ENCODE results near the gene ZNF280A.
A peak's percentile ranks its signal among the peaks of the same experiment; 100 is the strongest.
"Not testable (repeated sequence)": the region's sequence is repeated elsewhere in the genome, so short reads cannot be mapped to it uniquely, and the experiment has no call there.

Gene ZNF280A

DNA sequence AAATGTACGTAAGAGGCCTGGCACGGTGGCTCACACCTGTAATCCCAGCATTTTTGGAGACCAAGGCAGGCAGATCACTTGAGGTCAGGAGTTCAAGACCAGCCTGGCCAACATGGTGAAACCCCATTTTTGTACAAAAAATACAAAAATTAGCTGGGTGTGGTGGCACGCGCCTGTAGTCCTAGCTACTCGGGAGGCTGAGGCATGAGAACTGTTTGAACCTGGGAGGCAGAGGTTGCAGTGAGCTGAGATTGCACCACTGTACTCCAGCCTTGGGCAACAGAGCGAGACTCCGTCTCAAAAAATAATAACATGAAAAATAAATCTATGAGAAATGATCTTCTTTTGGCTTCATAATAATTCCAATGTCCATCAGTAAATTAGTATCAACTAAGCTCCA lies 9.2 kb downstream of the ZNF280A start:
- not testable (repeated sequence) for DNase-seq (ENCODE audit: low read depth)

DNA sequence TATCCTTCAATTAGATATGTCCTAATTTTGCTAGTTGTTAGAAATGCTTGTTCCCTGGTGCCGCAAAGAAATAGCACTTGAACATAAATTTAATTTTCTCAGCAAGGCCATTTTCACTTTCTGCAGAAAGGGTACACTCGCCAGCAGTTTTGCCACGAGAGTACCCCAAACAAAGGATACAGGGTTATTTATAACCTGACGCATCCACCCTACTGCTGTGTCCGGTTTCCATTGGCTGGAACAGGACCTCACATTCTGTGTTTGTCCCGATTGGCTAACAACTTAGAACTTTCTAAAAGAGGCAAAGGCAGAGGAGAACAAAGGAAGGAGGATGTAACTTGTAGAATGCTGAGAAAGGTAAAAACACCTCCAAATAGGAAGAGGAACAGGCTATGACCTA lies 10.2 kb downstream of the ZNF280A start:
- not testable (repeated sequence) for DNase-seq (ENCODE audit: low read depth)

DNA sequence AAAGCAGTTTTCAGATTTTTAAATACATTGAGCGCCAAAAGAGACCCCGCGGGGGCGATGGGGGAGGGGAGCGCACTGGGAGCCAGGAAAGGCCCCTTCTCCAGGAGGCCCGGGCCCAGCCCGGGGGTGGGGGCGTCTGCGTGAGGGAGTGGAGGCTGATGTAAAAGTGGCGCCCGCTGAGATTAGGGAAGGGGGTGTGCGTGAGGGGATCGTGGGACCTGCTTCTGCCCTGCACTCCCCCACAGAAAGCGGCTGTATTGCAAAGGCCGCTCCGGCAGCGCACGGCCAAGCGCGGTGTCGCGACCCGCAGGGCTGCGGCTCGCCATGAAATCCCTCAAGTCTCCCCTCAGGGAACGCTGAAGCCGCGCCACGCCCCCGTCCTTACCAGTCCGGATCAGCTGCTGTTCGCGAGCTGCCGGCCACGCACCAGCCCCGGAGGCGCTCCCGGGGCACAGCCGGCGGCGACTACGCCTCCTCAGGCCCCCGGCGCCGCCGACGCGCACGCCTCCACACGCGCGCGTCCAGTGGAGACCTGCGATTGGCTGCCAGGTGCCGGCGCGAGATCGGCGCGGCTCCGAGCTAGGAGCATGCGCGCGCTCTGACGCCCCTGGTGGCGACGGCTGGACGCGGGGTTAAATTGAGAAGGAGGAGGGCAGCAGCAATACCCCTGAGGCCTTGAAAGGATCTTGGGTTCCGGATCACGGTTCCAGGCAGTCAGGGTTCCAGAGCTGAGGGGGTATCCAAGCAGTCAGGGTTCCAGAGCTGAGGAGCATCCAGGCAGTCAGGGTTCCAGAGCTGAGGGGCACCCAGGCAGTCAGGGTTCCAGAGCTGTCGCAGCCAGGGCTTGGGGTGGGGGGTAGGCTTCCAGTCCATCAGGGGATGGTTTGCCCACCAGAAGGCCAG lies 11.5 kb downstream of the ZNF280A start, which contains the start of gene ZNF280B:
Gene ZNF280B, minus strand, starts transcription at position 469 of the 903 bp plus-strand sequence. CDS start 19,344 bp downstream, outside the sequence.
- DNase-seq (ENCODE audit: low read depth), result peak; percentile 57

DNA sequence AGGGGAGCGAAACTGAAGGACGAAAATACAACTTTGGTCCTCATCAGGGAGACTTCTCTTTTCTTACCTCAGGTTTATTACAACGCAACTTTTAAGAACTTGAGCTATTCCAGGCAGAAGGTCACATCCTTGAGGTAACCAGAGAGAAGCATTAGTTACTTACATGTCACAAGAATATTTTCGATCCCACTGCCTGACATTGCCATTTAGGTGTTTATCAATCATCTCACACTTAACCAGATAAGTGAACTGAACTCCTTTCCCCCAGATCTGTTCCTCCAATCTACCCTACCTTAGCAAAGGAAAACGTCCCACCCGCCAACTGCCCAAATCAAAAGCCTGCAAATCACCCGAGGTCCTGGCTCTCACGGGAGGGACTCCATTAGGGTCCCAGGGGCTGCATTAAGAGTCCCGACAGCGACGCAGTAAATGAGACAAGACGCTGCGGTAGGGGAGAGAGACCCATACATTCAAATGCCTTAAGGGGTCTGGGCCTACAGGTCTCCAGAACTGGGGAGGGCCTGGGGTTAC lies 12.3 kb downstream of the ZNF280A start:
- no peak for DNase-seq (ENCODE audit: low read depth)

DNA sequence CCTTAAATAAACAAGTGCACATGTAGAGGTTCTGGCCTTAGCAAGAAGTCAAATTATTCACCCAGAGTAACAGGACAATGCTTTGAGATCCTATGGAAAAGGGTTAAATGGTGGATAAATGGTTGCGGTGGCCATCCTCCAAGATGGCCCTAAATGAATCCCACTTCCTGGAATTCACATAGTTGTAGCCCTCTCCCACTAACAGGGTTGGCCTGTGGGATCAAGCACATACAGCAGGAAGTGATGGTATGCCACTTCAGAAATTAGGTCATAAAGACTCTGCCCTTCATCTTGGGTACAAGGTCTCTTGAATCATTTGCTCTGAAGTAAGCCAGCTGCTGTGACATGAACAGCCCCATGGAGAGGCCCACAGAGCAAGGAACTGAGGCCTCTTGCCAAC lies 13.3 kb downstream of the ZNF280A start:
- no peak for DNase-seq (ENCODE audit: low read depth)

DNA sequence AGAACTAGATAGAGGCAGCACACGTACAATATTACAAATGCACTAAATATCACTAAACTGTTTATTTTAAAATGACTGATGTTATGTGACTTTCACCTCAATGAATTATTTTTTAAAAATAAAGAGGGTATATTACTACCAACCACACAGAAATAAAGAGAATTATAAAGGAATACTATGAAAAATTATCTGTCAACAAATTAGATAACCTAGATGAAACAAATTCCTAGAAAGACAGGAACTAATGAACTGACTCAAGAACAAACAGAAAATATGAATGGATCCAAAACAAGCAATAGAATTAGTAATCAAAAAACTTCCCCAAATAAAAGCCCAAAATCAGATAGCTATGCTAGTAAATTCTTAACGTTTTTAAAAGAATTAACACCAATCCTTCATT lies 21.8 kb downstream of the ZNF280A start:
- no peak for DNase-seq (ENCODE audit: low read depth)

DNA sequence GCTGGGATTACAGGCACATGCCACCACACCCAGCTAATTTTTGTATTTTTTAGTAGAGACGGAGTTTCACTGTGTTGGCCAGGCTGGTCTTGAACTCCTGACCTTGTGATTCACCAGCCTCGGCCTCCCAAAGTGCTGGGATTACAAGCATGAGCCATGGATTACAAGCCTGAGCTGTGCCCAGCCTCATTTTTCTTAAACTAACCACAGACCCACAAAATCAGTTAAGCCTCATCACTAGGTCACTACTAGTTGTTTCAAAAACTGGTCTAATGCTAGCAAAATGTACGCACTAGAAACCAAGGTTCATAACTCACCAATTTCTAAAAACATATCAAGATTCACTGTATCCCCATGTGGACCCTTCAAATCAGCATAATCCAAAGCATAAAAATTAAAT lies 28.5 kb downstream of the ZNF280A start:
- DNase-seq (ENCODE audit: low read depth), result not testable (repeated sequence)

DNA sequence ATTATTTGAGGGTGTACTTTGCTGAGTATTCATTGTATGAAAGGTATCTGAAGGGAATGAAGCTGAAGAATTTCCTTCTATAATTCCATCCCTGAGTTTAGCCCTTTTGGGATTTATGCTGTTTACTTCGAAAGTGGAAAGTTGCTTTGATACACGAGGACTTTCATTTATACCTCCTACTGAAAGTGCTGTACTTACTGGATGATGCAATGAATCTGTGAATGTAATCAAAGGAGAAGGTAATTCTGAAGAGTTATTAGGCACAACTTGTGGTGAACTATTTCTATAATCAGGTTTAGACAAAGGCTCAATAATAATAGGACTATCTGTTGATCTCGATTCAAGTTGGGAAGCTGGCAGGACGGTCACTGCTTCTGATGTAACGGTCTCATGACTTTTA lies 31.3 kb downstream of the ZNF280A start:
- no peak for DNase-seq (ENCODE audit: low read depth)

DNA sequence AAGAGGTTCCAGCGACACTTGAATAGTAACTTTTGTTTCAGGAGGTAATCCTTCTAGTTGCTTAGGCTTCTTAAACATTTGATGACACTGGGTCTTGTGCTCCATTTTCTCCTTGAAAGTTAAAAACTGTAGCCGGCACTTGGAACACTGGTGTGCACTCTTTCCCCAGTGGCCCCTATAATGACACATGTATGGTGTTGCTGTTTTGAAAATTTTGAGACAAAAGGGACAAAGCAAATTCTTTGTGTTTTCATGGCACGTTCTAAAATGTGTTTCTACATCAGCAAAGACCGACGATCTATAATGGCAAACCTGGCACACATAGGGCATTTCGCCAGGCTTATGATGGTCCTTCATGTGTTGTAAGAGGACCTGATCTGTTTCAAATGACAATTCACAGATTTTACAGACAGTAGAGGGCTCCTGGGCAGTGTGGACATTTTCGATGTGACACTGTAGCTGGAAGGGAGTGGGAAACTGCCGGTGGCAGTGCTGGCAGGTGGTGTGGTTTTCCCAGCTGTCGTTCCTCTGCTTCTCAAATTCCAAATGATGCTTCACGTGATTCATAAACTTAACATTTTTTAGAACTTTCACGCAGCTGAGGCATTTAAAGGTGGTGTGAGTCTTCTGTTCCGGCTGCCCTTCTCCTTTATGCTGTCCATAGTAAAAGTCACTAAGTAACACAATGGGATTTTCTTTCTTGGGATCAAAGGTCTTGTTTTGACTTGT lies 32.0 kb downstream of the ZNF280A start:
- DNase-seq (ENCODE audit: low read depth), result no peak

DNA sequence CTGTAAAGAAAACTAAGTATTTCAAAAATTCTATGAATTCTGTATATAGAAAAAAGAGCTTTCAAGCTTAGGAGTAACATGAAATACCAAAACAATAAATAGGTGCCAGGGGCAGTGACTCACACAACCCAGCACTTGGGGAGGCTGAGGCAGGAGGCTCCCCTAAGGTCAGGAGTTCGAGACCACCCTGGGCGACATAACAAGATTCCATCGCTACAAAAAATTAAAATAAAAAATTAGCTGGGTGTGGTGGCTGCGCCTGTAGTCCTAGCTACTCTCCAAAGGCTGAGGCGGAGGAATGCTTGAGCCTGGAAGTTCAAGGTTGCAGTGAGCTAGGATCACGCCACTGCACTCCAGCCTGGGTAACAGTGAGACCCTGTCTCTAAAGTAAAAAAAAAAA lies 33.0 kb downstream of the ZNF280A start:
- DNase-seq (ENCODE audit: low read depth), result no peak

DNA sequence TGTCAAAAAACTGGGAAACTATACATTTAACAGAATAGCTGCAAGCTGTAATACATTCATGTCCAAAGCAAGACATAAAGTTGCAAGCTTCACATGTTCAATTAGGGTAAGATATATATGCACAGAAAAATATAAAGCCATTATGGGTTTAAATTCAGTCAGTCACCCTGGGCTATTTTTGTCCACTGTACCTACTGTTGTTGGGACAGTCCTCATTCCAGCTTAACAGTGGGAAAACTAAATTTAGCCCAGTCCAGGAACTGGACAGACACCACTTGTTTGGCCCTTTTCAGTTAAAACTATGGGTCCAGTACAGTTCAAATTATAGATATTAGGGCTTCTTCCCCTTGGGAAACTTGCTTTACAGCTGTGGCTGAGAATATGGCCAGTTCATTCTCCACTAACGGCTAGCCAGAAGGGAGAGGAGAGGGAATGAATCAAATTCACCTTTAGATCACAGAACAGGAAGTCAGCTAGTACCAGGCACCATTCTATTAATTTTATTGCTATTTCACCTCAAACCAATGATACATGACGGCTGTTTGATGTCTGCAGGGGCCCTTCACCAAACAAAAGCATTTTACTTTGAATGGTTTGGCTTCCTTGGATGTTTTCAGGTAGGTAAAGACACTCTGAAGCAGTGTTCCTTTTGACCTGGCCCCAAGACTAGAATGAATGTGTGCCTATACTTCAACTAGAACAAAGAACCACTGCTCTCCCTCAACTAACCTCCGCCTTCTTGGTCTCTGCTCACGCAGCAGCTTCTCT lies 33.8 kb downstream of the ZNF280A start:
- DNase-seq (ENCODE audit: low read depth), result no peak

DNA sequence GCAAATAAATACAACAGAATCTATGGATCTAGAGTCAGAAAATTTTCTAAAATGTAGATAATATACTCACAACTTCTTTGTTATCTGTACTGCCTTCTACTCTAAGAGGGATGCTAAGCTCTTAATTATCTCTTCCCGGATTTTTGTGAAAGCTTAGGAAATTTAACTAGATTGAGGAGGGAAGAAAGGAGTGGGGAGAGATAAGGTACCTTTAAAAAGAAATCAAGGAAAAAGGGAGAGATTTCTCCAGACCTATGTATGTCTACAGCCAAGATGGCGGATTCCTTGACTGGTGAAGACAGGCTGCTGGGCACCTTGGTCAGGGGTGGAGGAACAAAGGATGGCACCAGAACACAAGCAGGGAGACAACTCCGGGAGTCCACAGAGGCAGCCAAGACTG lies 34.5 kb downstream of the ZNF280A start:
- DNase-seq (ENCODE audit: low read depth), result no peak

DNA sequence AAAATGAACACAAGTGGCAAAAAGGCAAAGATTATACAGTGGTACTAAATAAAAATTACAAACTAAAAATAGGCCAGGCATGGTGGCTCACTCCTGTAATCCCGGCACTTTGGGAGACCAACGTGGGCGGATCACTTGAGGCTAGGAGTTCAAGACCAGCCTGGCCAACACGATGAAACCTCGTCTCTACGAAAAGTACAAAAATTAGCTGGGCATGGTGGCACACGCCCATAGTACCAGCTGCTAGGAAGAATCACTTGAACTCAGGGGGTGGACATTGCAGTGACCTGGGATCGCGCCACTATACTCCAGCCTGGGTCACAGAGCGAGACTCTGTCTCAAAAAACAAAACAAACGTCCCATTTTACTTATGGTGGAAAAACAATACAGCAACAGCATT lies 36.0 kb downstream of the ZNF280A start:
- no peak for DNase-seq (ENCODE audit: low read depth)

DNA sequence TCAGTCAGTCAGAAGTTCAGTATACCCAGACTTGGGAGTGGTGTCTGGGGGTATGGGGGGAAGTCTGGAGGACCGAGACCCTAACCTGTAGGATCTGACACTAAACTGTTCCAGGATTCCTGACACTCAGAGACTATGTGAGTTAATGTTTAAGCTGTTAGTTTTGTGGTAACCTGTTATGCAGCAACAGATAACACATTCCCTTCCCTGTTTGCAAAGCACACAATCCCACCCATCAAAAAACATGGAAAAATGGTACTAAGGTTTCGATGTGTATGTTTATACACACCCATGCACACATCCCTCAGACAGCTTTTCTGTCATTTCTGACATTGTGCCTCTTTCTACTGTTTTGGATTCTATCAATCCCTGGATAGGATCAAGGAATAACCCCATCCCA lies 39.1 kb downstream of the ZNF280A start:
- no peak for DNase-seq (ENCODE audit: low read depth)

DNA sequence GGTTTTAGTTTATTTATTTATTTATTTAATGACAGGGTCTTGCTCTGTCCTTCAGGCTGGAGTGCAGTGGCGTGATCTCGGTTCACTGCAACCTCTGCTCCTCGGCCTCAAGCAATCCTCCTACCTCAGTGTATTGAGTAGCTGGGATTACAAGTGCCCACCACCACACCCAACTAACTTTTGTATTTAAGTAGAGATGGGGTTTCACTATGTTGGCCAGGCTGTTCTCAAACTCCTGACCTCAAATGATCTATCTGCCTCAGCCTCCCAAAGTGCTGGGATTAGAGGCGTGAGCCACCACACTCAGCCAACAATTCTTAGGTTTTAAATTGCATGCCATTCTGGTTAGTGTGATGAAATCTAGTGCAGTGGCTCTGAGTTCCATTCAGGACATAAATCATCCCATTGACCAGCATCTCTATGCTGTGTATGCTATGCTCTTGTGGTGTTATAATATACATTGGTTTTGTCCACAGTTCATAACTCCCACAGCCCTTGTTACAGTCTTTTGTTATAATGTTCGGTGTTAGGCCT lies 40.0 kb downstream of the ZNF280A start:
- no peak for DNase-seq (ENCODE audit: low read depth)

DNA sequence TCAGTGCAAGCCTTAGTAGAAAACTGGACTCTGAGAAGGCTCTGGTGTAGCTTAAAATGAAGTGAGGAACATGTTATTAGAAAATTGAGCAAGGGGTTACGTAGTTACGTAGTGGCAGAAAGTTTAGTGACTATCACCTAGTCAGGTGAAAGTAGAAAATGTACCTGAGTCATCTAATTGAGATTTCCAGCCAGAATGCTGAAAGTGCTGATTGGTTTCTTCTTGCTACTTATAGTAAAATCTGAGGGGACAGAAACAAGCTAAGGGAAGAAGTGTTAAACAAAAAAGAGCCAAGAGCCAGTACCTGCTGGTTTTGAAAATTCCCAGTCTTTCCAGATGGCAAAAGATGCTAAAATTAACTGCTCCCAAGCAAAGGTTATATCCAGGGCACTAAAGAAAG lies 41.0 kb downstream of the ZNF280A start:
- DNase-seq (ENCODE audit: low read depth), result no peak

DNA sequence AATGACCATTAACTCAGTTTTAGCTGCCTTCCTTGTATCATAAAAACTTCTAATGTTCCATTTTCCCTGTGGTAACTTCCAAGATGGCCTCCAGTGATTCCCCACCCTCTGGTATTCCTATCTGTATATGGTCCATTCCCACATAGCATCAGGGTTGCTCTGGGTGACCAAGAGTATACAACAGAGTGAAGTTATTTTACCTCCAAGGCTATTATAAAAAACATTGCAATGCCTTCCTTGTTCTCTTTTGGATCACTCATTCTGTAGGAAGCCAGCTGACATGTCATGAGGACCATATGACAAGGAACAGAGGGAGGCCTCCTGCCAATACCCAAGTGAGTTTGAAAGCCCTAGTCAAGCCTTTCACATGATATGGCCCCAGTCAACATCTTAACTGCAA lies 41.6 kb downstream of the ZNF280A start:
- DNase-seq (ENCODE audit: low read depth), result no peak

DNA sequence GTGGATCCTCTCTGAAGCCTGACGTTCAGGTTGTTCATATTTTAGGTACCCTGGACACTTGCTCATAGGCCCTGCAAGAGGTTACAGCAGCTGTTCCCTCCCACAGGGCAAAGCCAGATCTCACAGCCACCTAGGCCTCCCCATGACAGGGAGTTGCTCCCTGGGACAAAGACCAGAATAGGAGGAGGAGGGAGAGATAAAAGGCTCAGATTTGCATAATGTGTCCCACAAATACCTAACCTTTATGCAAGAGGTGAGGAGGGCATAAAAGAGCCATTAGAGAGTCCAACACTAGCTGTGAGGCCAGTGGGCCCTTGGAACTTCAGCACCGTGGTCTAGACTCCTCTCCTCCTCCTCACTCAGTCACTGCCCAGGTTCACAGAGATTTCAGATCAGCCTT lies 45.3 kb downstream of the ZNF280A start:
- no peak for DNase-seq (ENCODE audit: low read depth)

DNA sequence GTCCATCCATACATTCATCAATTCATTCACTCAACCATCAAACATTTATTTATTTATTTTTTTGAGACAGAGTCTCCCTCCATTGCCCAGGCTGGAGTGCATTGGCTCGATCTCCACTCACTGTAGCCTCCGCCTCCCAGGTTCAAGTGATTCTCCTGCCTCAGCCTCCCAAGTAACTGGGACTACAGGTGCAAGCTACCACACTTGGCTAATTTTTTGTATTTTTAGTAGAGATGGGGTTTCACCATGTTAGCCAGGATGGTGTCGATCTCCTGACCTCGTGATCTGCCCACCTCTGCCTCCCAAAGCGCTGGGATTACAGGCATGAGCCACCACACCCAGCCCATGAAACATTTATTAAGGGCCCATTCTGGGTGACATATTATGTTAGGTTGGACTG lies 49.0 kb downstream of the ZNF280A start:
- DNase-seq (ENCODE audit: low read depth), result not testable (repeated sequence)

DNA sequence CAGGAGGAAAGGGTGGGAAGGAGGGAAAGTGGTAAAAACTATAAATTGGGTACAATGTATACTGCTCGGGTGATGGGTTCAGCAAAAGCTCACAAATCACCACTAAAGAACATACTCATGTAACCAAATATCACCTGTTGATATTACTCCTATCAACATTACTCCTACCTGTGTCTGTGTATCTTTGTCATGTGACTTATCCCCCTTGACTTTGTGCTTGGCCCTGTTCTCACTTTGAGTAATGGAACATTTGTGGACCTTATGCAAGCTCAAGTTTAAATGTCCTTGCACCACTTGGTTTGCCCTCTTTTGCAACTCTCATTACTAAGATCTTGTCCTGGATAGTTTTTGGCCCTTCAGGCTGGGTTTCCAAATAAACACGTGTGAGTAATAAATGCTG lies 50.5 kb downstream of the ZNF280A start:
- DNase-seq (ENCODE audit: low read depth), result no peak

DNA sequence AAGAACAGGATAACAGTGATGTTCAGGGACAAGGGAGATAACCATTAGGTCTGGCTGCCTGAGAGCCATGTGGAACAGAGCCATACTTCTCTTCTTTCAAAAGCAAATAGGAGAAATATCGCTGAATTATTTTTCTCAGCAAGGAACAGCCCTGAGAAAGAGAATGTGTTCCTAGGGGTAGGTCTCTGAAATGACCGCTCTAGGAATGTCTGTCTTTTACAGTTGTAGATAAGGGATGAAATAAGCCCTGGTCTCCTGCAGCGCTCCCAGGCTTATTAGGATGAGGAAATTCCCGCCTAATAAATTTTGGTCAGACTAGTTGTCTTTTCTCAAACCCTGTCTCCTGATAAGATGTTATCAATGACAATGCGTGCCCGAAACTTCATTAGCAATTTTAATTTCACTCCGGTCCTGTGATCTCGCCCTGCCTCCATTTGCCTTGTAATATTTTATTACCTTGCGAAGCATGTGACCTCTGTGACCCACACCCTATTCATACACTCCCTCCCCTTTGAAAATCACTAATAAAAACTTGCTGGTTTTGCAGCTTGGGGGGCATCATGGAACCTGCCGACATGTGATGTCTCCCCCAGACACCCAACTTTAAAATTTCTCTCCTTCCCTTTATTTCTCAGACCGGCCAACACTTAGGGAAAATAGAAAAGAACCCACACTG lies 51.1 kb downstream of the ZNF280A start:
- DNase-seq (ENCODE audit: low read depth), result not testable (repeated sequence)
